ENCODE measurements around the gene PCDHGA5.
"Not testable (repeated sequence)": the region's sequence is repeated elsewhere in the genome, so short reads cannot be mapped to it uniquely, and the experiment has no call there.

PCDHGA5 gene

DNA sequence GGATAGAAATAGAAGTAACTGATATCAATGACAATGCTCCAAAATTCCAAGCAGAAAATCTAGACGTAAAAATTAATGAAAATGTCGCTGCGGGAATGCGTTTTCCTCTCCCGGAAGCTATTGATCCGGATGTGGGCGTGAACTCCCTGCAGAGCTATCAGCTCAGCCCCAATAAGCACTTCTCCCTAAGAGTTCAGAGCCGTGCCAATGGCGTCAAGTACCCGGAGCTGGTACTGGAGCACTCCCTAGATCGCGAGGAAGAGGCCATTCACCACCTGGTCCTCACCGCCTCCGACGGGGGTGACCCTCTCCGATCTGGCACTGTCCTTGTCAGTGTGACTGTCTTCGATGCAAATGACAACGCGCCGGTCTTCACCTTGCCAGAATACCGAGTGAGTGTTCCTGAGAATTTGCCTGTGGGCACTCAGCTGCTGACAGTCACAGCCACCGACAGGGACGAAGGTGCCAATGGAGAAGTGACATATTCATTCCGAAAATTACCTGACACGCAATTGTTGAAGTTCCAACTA, 49.6 kb downstream of the PCDHGA5 start:
- peaks cover 21% of the 10 kb centered on the region for H3K9me3 Mint-ChIP-seq
- H3K36me3 Mint-ChIP-seq, result peaks cover 25% of the 10 kb centered on the region
- H3K4me3 Mint-ChIP-seq, result peak overlapping the region; percentile 90
- peaks cover 56% of the 10 kb centered on the region for H3K27me3 Mint-ChIP-seq
- peak overlapping the region; percentile 33 for H3K27ac Mint-ChIP-seq
- H3K4me1 Mint-ChIP-seq, result peaks cover 18% of the 10 kb centered on the region

DNA sequence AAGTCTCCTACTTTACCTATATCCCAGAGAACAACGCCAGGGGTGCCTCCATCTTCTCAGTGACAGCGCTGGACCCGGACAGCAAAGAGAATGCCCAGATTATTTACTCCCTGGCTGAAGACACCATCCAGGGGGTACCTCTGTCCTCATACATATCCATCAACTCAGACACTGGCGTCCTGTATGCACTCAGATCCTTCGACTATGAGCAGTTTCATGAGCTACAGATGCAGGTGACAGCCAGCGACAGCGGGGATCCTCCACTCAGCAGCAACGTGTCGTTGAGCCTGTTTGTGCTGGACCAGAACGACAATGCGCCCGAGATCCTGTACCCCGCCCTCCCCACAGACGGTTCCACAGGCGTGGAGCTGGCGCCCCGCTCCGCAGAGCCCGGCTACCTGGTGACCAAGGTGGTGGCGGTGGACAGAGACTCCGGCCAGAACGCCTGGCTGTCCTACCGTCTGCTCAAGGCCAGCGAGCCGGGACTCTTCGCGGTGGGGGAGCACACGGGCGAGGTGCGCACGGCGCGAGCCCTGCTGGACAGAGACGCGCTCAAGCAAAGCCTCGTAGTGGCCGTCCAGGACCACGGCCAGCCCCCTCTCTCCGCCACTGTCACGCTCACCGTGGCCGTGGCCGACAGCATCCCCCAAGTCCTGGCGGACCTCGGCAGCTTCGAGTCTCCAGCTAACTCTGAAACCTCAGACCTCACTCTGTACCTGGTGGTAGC, 50.7 kb downstream of the PCDHGA5 start:
- H3K4me3 Mint-ChIP-seq, result peak overlapping the region; percentile 9
- H3K9me3 Mint-ChIP-seq, result peaks cover 18% of the 10 kb centered on the region

DNA sequence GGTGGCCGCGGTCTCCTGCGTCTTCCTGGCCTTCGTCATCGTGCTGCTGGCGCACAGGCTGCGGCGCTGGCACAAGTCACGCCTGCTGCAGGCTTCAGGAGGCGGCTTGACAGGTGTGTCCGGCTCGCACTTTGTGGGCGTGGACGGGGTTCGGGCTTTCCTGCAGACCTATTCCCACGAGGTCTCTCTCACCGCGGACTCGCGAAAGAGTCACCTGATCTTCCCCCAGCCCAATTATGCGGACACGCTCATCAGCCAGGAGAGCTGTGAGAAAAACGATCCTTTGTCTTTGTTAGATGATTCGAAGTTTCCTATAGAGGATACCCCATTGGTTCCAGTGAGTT, 51.3 kb downstream of the PCDHGA5 start:
- Mint-ChIP-seq H3K4me3 (peak overlapping the region; percentile 44), H3K4me1 (peaks cover 17% of the 10 kb centered on the region), H3K9me3 (peaks cover 15% of the 10 kb centered on the region), H3K36me3 (peaks cover 25% of the 10 kb centered on the region), H3K27me3 (peaks cover 52% of the 10 kb centered on the region)
- H3K27ac Mint-ChIP-seq, result not testable (repeated sequence)

More for the DNA sequence above, 50.7 kb downstream of the PCDHGA5 start:
- H3K27ac Mint-ChIP-seq, result peak overlapping the region; percentile 25
- H3K4me1 Mint-ChIP-seq, result peaks cover 18% of the 10 kb centered on the region
- peaks cover 52% of the 10 kb centered on the region for H3K27me3 Mint-ChIP-seq
- peaks cover 24% of the 10 kb centered on the region for H3K36me3 Mint-ChIP-seq
